Neural crest cell (in vitro differentiated cells): ENCODE measurements around the gene PERM1. TPM values are rescaled to one million over a fixed set of nuclear protein-coding genes. Genes with fewer than 3 reads are reported as not detected.

Experiments
- DNase-seq: peaks from one replicate; pipeline ENCODE4 v3.0.0; 2021; ENCODE audit warnings: low read depth, mixed read lengths, low spot score
- H3K27ac Mint-ChIP-seq: one replicate; pipeline ENCODE4 v1.8.0; 2021; ENCODE audit warnings: mild to moderate bottlenecking, mixed read lengths; ENCODE audit not compliant: unreplicated experiment
- H3K27me3 Mint-ChIP-seq: 2 replicates; pipeline ENCODE4 v1.8.0; 2021; ENCODE audit warnings: low read depth, mild to moderate bottlenecking, mixed read lengths
- H3K36me3 Mint-ChIP-seq: 2 replicates; pipeline ENCODE4 v1.8.0; 2021; ENCODE audit warnings: low read depth, mild to moderate bottlenecking, mixed read lengths
- H3K4me1 Mint-ChIP-seq: 2 replicates; pipeline ENCODE4 v1.8.0; 2021; ENCODE audit warnings: mixed read lengths
- H3K4me3 Mint-ChIP-seq: one replicate; pipeline ENCODE4 v1.8.0; 2021; ENCODE audit warnings: mild to moderate bottlenecking, mixed read lengths
- H3K9me3 Mint-ChIP-seq: 2 replicates; pipeline ENCODE4 v1.8.0; 2021; ENCODE audit warnings: mixed read lengths
- total RNA-seq: library from RNA; stranded (reverse); gene quantifications from 2 replicates; pipeline ENCODE4 v1.2.1, GENCODE V29; 2021
- TF ChIP-seq, protein P1 (sequence below): fragments of 200-600 bp; sonication (generic); conservative IDR thresholded peaks from 2 replicates; pipeline ENCODE4 v1.5.0; 2021; ENCODE audit warnings: antibody characterized with exemption, mild to moderate bottlenecking

PERM1 gene
- total RNA-seq, 1 donor from 2014 or later: not detected

DNA sequence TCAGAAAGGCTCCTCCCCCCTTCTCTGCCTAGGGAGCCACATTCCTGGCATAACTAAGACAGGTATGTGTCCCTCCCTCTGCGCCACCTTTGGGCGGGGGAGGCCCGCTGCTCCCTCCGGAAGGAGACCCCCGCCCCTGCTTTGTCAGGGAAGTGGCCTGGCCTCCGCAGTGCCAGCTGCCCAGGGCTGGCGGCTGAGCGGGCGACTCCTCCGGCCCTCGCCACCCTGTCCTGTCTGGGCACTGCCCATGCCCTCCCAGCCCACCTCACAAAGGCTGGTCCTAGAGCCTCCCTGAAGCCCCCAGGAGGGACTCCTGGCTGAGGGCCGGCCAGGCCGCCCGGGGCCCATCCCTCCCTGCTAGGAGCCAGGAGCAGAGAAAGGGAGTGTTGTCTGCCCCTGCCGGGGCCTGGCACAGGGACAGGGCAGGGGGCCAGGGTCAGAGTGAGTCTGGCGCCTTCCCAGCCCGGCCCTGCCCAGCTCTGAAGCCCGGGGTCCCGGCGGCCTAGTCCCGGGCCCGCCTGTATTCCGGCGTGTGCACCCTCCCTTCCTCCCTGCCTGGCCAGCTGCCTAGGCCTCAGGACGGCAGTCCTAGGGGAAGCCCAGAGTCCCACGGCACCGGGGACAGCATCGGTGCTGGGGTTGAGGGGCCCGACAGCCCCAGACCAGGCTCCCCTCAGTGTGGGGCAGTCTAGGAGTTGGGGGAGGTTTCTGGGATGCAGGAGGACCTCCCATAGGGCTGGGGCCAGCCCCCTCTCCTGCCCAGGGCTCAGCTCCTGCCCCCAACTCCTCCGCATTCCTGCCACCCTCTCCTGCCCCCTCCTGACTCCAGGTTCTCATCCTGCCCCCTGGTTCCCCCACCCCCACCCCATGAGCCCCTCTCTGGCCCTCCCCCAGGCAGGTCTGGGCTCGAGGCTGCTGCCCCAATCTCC lies 43.1 kb upstream of the PERM1 start:
- H3K9me3 Mint-ChIP-seq: no peaks in the 10 kb centered on the region
- no peak overlapping the region for H3K4me3 Mint-ChIP-seq
- H3K4me1 Mint-ChIP-seq: peaks cover 13% of the 10 kb centered on the region
- no peaks in the 10 kb centered on the region for H3K36me3 Mint-ChIP-seq
- TF ChIP-seq, protein P1, sequence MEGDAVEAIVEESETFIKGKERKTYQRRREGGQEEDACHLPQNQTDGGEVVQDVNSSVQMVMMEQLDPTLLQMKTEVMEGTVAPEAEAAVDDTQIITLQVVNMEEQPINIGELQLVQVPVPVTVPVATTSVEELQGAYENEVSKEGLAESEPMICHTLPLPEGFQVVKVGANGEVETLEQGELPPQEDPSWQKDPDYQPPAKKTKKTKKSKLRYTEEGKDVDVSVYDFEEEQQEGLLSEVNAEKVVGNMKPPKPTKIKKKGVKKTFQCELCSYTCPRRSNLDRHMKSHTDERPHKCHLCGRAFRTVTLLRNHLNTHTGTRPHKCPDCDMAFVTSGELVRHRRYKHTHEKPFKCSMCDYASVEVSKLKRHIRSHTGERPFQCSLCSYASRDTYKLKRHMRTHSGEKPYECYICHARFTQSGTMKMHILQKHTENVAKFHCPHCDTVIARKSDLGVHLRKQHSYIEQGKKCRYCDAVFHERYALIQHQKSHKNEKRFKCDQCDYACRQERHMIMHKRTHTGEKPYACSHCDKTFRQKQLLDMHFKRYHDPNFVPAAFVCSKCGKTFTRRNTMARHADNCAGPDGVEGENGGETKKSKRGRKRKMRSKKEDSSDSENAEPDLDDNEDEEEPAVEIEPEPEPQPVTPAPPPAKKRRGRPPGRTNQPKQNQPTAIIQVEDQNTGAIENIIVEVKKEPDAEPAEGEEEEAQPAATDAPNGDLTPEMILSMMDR: no peak
- H3K27ac Mint-ChIP-seq: no peak overlapping the region
- DNase-seq: no peak
- no peaks in the 10 kb centered on the region for H3K27me3 Mint-ChIP-seq

- Mint-ChIP-seq H3K27ac (no peak overlapping the region), H3K27me3 (no peaks in the 10 kb centered on the region), H3K9me3 (no peaks in the 10 kb centered on the region), H3K4me1 (peaks cover 13% of the 10 kb centered on the region), H3K4me3 (peak overlapping the region; percentile 38), H3K36me3 (no peaks in the 10 kb centered on the region)
- TF ChIP-seq, protein P1: no peak
- no peak for DNase-seq
Measured at GRCh38 chr1:1024149-1024770, 42.4 kb upstream of the PERM1 start.

DNA sequence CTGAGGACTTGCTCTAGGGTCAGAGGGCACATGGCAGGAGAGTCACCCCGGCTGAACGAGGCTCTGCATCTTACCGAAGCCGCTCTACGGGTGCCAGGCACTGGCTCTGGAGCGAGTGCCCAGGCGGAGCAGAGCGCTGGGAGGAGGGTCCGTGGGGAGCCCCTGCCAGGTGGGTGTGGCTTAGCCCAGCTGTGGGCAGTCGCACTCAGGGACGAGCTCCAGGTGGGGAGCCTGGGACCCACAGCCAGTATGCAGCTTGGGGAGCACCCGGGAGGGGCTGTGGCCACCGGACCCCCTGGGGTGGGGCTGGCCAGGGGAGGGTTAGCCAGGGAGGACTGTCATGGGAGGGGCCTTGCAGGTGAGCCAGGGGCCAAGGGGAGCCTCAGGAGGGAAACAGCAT lies 41.8 kb upstream of the PERM1 start:
- no peak for DNase-seq

GRCh38 chr1:1022302-1023009 lies 40.6 kb upstream of the PERM1 start:
- H3K4me1 Mint-ChIP-seq: peaks cover 15% of the 10 kb centered on the region
- no peaks in the 10 kb centered on the region for H3K9me3 Mint-ChIP-seq
- peak overlapping the region; percentile 86 for H3K4me3 Mint-ChIP-seq
- H3K27ac Mint-ChIP-seq: peak overlapping the region; percentile 19
- TF ChIP-seq, protein P1: no peak
- H3K27me3 Mint-ChIP-seq: no peaks in the 10 kb centered on the region
- H3K36me3 Mint-ChIP-seq: no peaks in the 10 kb centered on the region
- DNase-seq: no peak

More for the DNA sequence above, 41.8 kb upstream of the PERM1 start:
- Mint-ChIP-seq H3K4me1 (peaks cover 13% of the 10 kb centered on the region), H3K27me3 (no peaks in the 10 kb centered on the region), H3K9me3 (no peaks in the 10 kb centered on the region), H3K27ac (no peak overlapping the region), H3K4me3 (peak overlapping the region; percentile 86), H3K36me3 (no peaks in the 10 kb centered on the region)
- TF ChIP-seq, protein P1: no peak

DNA sequence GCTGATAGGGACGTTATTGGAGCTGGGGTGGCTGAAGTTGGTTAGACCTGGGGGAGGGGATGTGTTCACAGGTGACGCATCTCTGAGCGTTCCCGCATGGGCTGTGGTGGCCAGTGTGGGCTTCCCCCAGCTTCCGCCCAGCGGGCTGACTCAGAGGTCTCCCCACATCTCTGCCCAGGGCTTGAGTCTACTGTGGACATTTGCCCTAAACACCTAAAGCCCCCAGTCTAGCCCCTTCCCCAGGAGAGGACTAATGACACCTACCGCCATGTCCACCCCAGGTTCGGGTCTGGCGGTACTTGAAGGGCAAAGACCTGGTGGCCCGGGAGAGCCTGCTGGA lies 40.0 kb upstream of the PERM1 start:
- H3K27me3 Mint-ChIP-seq: no peaks in the 10 kb centered on the region
- no peaks in the 10 kb centered on the region for H3K9me3 Mint-ChIP-seq
- no peak overlapping the region for H3K27ac Mint-ChIP-seq
- no peak for DNase-seq
- H3K4me1 Mint-ChIP-seq: peaks cover 20% of the 10 kb centered on the region
- TF ChIP-seq, protein P1: no peak
- peak overlapping the region; percentile 79 for H3K4me3 Mint-ChIP-seq
- no peaks in the 10 kb centered on the region for H3K36me3 Mint-ChIP-seq
